HepG2 (cell line): ENCODE results near the gene C1R. TPM values are rescaled to one million over a fixed set of nuclear protein-coding genes. Genes with fewer than 3 reads are reported as not detected.

Source experiments
- ATAC-seq: fragments of 200-7000 bp; cut with Tn5 transposase; 3 replicates; pipeline ENCODE4 v1.9.1; 2020; ENCODE audit warnings: mild to moderate bottlenecking, moderate library complexity
- BruUV-seq: library from RNA; stranded (reverse); fragments of 400-500 nt; replicated peaks from 2 replicates; lab custom pipeline; 2021; lab: Mats Ljungman, UMichigan
- CTCF ChIA-PET: fragments of 300-600 bp; formaldehyde crosslinking; extraction: SDS; loops from one replicate; lab custom pipeline; 2021; ENCODE audit warnings: low total read pairs, inconsistent platforms, low intra/inter-chr PET ratio; lab: Yijun Ruan, JAX
- POLR2A ChIA-PET: fragments of 350-600 bp; sonication (Branson Sonifier 250); formaldehyde crosslinking; loops from one replicate; lab custom pipeline; 2020; ENCODE audit warnings: antibody characterized with exemption, inconsistent platforms; lab: Yijun Ruan, JAX
- DNase-seq: peaks from one replicate; pipeline ENCODE4 v3.0.0-alpha.2; 2015; ENCODE audit warnings: low spot score
- FAIRE-seq: peaks from 3 replicates; lab custom pipeline; 2011; peaks lifted over from hg19 to GRCh38; lab: Jason Lieb, UNC
- H2AFZ ChIP-seq: one replicate; pipeline ENCODE4 v1.6.1; 2011; ENCODE audit warnings: low read length, inconsistent platforms
- H3K27ac ChIP-seq: fragments of 300-600 bp; 3 replicates; pipeline ENCODE4 v1.8.0; 2011; ENCODE audit warnings: mixed run types, mild to moderate bottlenecking, mixed read lengths, low read length, inconsistent platforms; ENCODE audit not compliant: insufficient read depth; ENCODE audit errors: extremely low read length
- H3K27me3 ChIP-seq, 2 experiments: fragments of 200-600 bp in 1 of 2; 2 replicates in 1 of 2; 3 replicates in 1 of 2; pipeline versions ENCODE4 v1.6.0 to v1.8.0; 2011; ENCODE audit warnings: low read length in 2 of 2, mild to moderate bottlenecking in 2 of 2, moderate library complexity in 2 of 2, inconsistent platforms in 1 of 2; ENCODE audit not compliant: insufficient read depth in 2 of 2, control insufficient read depth in 1 of 2
- H3K36me3 ChIP-seq, 2 experiments: fragments of 200-600 bp in 1 of 2; replicated peaks in 1 of 2; 2 replicates in 1 of 2; 3 replicates in 1 of 2; pipeline versions ENCODE4 v1.5.1 to v1.8.0; 2011; ENCODE audit warnings: low read length in 2 of 2, inconsistent platforms in 1 of 2; ENCODE audit not compliant: insufficient read depth in 2 of 2, control insufficient read depth in 1 of 2
- H3K4me1 ChIP-seq: 2 replicates; pipeline ENCODE4 v1.5.1; 2012; ENCODE audit warnings: low read length, inconsistent platforms; ENCODE audit not compliant: insufficient read depth
- H3K4me2 ChIP-seq: 2 replicates; pipeline ENCODE4 v1.6.0; 2011; ENCODE audit warnings: low read depth, low read length, inconsistent platforms
- H3K4me3 ChIP-seq, 3 experiments: fragments of 200-600 bp in 1 of 3; sonication (generic), shearing (Covaris generic) in 1 of 3; replicated peaks in 1 of 3; 2 replicates each; pipeline ENCODE4 v1.5.1; 2011 to 2016; ENCODE audit warnings: low read length in 3 of 3, inconsistent platforms in 2 of 3, low read depth in 2 of 3, mild to moderate bottlenecking in 2 of 3, control low read depth in 1 of 3, mixed read lengths in 1 of 3; ENCODE audit not compliant: insufficient read depth in 1 of 3
- H3K79me2 ChIP-seq: one replicate; pipeline ENCODE4 v1.6.1; 2011; ENCODE audit warnings: low read length, inconsistent platforms; ENCODE audit not compliant: insufficient read depth
- H3K9ac ChIP-seq: 2 replicates; pipeline ENCODE4 v1.6.0; 2011; ENCODE audit warnings: mild to moderate bottlenecking, low read depth, low read length, inconsistent platforms; ENCODE audit not compliant: insufficient read depth
- H3K9me3 ChIP-seq: 2 replicates; pipeline ENCODE4 v1.5.1; 2012; ENCODE audit warnings: mild to moderate bottlenecking, low read length
- H4K20me1 ChIP-seq: 2 replicates; pipeline ENCODE4 v1.6.0; 2011; ENCODE audit warnings: inconsistent platforms, mild to moderate bottlenecking, low read length, moderate library complexity; ENCODE audit not compliant: insufficient read depth
- AGO2 ChIP-seq: fragments of 200-400 bp; formaldehyde crosslinking; optimal IDR thresholded peaks from 2 replicates; pipeline ENCODE3; 2017; ENCODE audit warnings: mild to moderate bottlenecking, low read depth, low read length, moderate library complexity
- NFIC ChIP-seq: IDR thresholded peaks from 2 replicates; pipeline ENCODE4 v1.6.1; 2012; ENCODE audit warnings: mild to moderate bottlenecking, low read length, inconsistent platforms
- STAG1 ChIP-seq: sonication (generic); formaldehyde crosslinking; IDR thresholded peaks from 2 replicates; pipeline ENCODE4 v1.4.0; 2020; ENCODE audit warnings: missing genetic modification reagents
- SUZ12 ChIP-seq: fragments of 150-350 bp; IDR thresholded peaks from 2 replicates; pipeline ENCODE4 v1.6.1; 2014; ENCODE audit warnings: low read depth, low read length
- ZNF567 ChIP-seq: sonication (generic); formaldehyde crosslinking; IDR thresholded peaks from 2 replicates; pipeline ENCODE4 v1.8.1; 2023; ENCODE audit warnings: mild to moderate bottlenecking, missing genetic modification reagents, borderline replicate concordance
- WGBS: methylation state at CpG from one replicate; pipeline ENCODE4 v1.1.6; 2017; ENCODE audit warnings: low lambda C conversion rate; 5-methylcytosine and 5-hydroxymethylcytosine counted together
- in situ Hi-C: cut with HindIII; loops from 2 replicates; pipeline ENCODE4 v1.10.0; 2017; ENCODE audit warnings: low pct_unique_long_range_greater_than_20kb; ENCODE audit not compliant: extremely low pct_ligation_motif_present
- intact Hi-C: fragments of 100-400 bp; cut with micrococcal nuclease; formaldehyde crosslinking; loops from one replicate; pipeline ENCODE4 v1.10.0; 2022; ENCODE audit not compliant: unreplicated experiment
- polyA plus RNA-seq, 8 experiments: library from polyadenylated mRNA; depleted of rRNA in 3 of 8; stranded (reverse) in 7 of 8; unstranded in 1 of 8; fragments of >200 nt; fragmentation: Illumina TruSeq in 4 of 8; extraction: Trizol in 4 of 8; gene quantifications; 2 replicates each; pipeline versions ENCODE4 v1.2.1 to v1.2.3, GENCODE V29; 2011 to 2016; ENCODE audit warnings: low read depth in 4 of 8, missing spikeins in 1 of 8, mixed read lengths in 1 of 8; ENCODE audit not compliant: insufficient read depth in 1 of 8
- total RNA-seq, 5 experiments: library from RNA; depleted of rRNA; stranded (reverse); fragments of >200 nt; fragmentation: Illumina TruSeq; extraction: Trizol; gene quantifications; 2 replicates each; pipeline ENCODE4 v1.2.3, GENCODE V29; 2016; ENCODE audit warnings: low read depth in 1 of 5

Gene C1R
- total and polyA plus RNA-seq, 2 of the 13 experiments (the other 11 are each of a cell fraction or from before 2014, with no cell fraction given), result 3.5 to 6.5 TPM

GRCh38 chr12:7099290-7099996 lies 7.2 kb upstream of the C1R start (continued):
- TF ChIP-seq ZNF567 (CRISPR knock-in tag), result no peak
- TF ChIP-seq NFIC, result no peak
- TF ChIP-seq STAG1, result no peak

DNA sequence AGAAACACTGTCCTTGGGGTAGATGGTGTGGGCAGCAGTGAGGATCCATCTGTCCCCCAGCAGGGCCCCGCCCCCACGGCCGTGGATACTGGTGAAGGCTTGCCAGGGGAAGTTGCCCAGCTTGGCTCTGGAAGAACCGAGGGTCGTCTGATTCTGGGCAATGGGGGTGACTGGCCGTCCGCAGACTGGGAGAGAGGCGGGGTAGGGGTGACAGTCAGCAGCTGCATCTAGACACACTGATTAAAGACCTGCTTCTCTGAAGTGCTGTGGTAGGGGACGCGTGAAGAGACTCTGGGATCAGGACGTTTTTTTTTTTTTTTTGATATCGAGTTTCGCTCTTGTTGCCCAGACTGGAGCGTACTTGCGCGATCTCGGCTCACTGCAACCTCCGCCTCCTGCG lies 4.7 kb upstream of the C1R start:
- ChIA-PET POLR2A (interaction anchor here (1.0 to 3.6 kb wide), 3 partner anchors 9 to 154 kb away, joined by 5 to 34 read pairs (median 6); partner anchors contain the start of genes C12orf57, C1RL and RNU7-1), CTCF (no interaction called here)
- H3K9me3 ChIP-seq, result no peaks in the 10 kb centered on the region
- no peak overlapping the region for H3K9ac ChIP-seq
- H3K4me3 ChIP-seq, result no peak overlapping the region
- H3K27ac ChIP-seq, result no peak overlapping the region
- H4K20me1 ChIP-seq, result no peaks in the 10 kb centered on the region; the same call in 1 of the 2 replicates
- H3K4me2 ChIP-seq, result no peak overlapping the region
- in situ Hi-C loops (no loop called here), intact Hi-C loops (no loop called here)
- 89% methylated on average over 19 of the region's 19 CpGs for WGBS
- no peaks in the 10 kb centered on the region for H3K79me2 ChIP-seq
- no peak overlapping the region for H2AFZ ChIP-seq
- ATAC-seq (no peak), DNase-seq (no peak), FAIRE-seq (no peak)
- no TSS peak for BruUV-seq
- H3K4me1 ChIP-seq, result peaks cover 20% of the 10 kb centered on the region
- no peaks in the 10 kb centered on the region for H3K27me3 ChIP-seq
- no peak for TF ChIP-seq SUZ12
- TF ChIP-seq AGO2, result peak; percentile 42
- H3K36me3 ChIP-seq, result peaks cover 2 to 13% of the 10 kb centered on the region in 2 experiments; a peak in 4 of 5 replicates
